Endothelial cell of umbilical vein (primary cell): ENCODE results near the gene VAV2.

Experiments used
- MYC ChIP-seq: IDR thresholded peaks from one replicate; pipeline ENCODE4 v1.6.1; 2011; ENCODE audit warnings: mild to moderate bottlenecking, low read depth, low read length
- POLR2A ChIP-seq: IDR thresholded peaks from 2 replicates; pipeline ENCODE4 v1.6.1; 2012; ENCODE audit warnings: low read depth, mild to moderate bottlenecking, control low read depth, low read length
- POLR2AphosphoS5 ChIP-seq: IDR thresholded peaks from 2 replicates; pipeline ENCODE4 v1.6.1; 2012; ENCODE audit warnings: low read depth, mild to moderate bottlenecking, control low read depth, low read length, moderate library complexity; ENCODE audit not compliant: insufficient read depth
- TF ChIP-seq, protein P1 (sequence below), 2 donors: IDR thresholded peaks; 1 replicate in 1 of 2; 2 replicates in 1 of 2; pipeline ENCODE4 v1.5.1; 2011; ENCODE audit warnings: low read length in 2 of 2, mild to moderate bottlenecking in 2 of 2, moderate library complexity in 2 of 2, control low read depth in 1 of 2, inconsistent platforms in 1 of 2, low read depth in 1 of 2; ENCODE audit not compliant: insufficient read depth in 1 of 2; ENCODE audit errors: extremely low read depth in 1 of 2
- TF ChIP-seq, protein P2 (sequence below): IDR thresholded peaks from 2 replicates; pipeline ENCODE4 v1.6.1; 2011; ENCODE audit not compliant: insufficient read depth, insufficient read length

DNA sequence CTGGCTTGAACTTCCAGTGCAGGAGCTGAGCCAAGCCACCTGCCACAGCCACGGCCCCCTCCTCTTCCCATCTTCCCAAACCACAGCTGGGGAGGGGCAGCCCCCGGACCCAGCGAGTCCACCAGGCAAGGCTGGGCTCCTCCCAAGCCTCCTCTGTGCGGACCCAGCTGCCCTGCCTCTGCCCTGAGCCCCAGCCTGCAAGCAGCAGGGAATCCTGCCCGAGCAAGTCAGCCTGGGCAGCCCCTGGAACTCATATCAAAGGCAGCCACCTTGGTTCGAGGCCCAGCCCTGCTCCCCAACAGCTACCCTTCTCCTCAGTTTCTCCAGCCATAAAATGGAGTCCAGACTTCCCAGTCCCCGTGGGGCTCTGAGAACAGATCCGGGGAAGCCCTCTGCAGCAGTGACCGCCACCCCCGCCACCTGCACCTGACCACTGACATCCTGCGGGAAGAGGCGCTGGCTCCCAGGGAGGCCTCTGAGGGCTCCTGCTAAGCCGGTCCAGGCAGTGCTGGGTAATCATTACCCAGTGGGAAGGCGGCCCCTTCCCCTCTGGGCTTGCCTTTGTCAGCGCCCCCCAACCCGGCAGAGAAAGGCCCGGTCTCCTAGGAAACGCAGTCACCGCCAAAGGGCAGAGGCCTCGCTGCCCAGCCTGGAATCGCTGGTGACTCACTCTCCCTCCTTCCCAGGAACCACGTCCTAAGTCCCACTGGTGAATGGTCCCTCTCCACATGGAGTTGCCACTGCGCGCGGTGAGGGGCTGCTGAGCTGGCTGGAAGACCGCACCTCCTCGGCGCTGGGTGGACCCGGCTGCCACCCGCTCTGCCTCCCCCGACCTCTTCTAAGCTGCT, 1.5 kb downstream of the VAV2 start:
- TF ChIP-seq, protein P1, sequence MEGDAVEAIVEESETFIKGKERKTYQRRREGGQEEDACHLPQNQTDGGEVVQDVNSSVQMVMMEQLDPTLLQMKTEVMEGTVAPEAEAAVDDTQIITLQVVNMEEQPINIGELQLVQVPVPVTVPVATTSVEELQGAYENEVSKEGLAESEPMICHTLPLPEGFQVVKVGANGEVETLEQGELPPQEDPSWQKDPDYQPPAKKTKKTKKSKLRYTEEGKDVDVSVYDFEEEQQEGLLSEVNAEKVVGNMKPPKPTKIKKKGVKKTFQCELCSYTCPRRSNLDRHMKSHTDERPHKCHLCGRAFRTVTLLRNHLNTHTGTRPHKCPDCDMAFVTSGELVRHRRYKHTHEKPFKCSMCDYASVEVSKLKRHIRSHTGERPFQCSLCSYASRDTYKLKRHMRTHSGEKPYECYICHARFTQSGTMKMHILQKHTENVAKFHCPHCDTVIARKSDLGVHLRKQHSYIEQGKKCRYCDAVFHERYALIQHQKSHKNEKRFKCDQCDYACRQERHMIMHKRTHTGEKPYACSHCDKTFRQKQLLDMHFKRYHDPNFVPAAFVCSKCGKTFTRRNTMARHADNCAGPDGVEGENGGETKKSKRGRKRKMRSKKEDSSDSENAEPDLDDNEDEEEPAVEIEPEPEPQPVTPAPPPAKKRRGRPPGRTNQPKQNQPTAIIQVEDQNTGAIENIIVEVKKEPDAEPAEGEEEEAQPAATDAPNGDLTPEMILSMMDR (IDR thresholded peaks at IDR 0.05; ENCODE audit: extremely low read depth in 1 of 2, insufficient read depth in 1 of 2, low read depth in 1 of 2, low read length in 2 of 2): no peak
- no peak for TF ChIP-seq POLR2A
- peak; percentile 41 for TF ChIP-seq POLR2AphosphoS5
- TF ChIP-seq, protein P2, sequence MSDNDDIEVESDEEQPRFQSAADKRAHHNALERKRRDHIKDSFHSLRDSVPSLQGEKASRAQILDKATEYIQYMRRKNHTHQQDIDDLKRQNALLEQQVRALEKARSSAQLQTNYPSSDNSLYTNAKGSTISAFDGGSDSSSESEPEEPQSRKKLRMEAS: peak; percentile 13
- TF ChIP-seq MYC: peak; percentile 72
